ENCODE results near the gene THSD7B. TPM values are rescaled to one million over a fixed set of nuclear protein-coding genes. Genes with fewer than 3 reads are reported as not detected.
"Not testable (repeated sequence)": the region's sequence is repeated elsewhere in the genome, so short reads cannot be mapped to it uniquely, and the experiment has no call there.

Gene THSD7B
- total RNA-seq, 2 donors from 2014 or later: 0.51 to 5.4 TPM

GRCh38 chr2:137677466-137677865, 912.1 kb downstream of the THSD7B start:
- intact Hi-C loops (cut with DNase I): no loop called here
- DNase-seq (ENCODE audit: low spot score): no peak
- no peaks in the 10 kb centered on the region for H3K27me3 ChIP-seq (replicated peaks; ENCODE audit: insufficient read depth)
- WGBS: 38% methylated on average over 1 of the region's 1 CpG
- no peak overlapping the region for H3K4me3 ChIP-seq
- H3K9me3 ChIP-seq: no peaks in the 10 kb centered on the region
- TF ChIP-seq POLR2AphosphoS5 (IDR thresholded peaks at IDR 0.05) (no peak), POLR2A (IDR thresholded peaks at IDR 0.05) (no peak), CTCF (IDR thresholded peaks at IDR 0.05) (no peak)
- H3K4me1 ChIP-seq (replicated peaks): no peaks in the 10 kb centered on the region
- H3K36me3 ChIP-seq: no peaks in the 10 kb centered on the region
- no peak overlapping the region for H3K27ac ChIP-seq

- Histone ChIP-seq H3K36me3 (no peaks in the 10 kb centered on the region), H3K9me3 (no peaks in the 10 kb centered on the region), H3K27me3 (replicated peaks; ENCODE audit: insufficient read depth) (no peaks in the 10 kb centered on the region), H3K27ac (no peak overlapping the region), H3K4me1 (replicated peaks) (no peaks in the 10 kb centered on the region), H3K4me3 (no peak overlapping the region)
- intact Hi-C loops (cut with DNase I): no loop called here
- WGBS: 74% methylated on average over 1 of the region's 1 CpG
- no peak for TF ChIP-seq CTCF (IDR thresholded peaks at IDR 0.05)
- no peak for TF ChIP-seq POLR2A (IDR thresholded peaks at IDR 0.05)
- no peak for TF ChIP-seq POLR2AphosphoS5 (IDR thresholded peaks at IDR 0.05)
- no peak for DNase-seq (ENCODE audit: low spot score)
Measured at GRCh38 chr2:137689549-137689948, 924.2 kb downstream of the THSD7B start.

GRCh38 chr2:137693534-137693933, 928.2 kb downstream of the THSD7B start:
- Histone ChIP-seq H3K27me3 (replicated peaks; ENCODE audit: insufficient read depth) (no peaks in the 10 kb centered on the region), H3K27ac (no peak overlapping the region), H3K36me3 (no peaks in the 10 kb centered on the region), H3K4me1 (replicated peaks) (no peaks in the 10 kb centered on the region), H3K9me3 (no peaks in the 10 kb centered on the region), H3K4me3 (no peak overlapping the region)
- TF ChIP-seq CTCF (IDR thresholded peaks at IDR 0.05): no peak
- no peak for TF ChIP-seq POLR2A (IDR thresholded peaks at IDR 0.05)
- TF ChIP-seq POLR2AphosphoS5 (IDR thresholded peaks at IDR 0.05): no peak
- DNase-seq (ENCODE audit: low spot score): no peak
- 31% methylated on average over 2 of the region's 2 CpGs for WGBS
- intact Hi-C loops (cut with DNase I): no loop called here

- H3K9me3 ChIP-seq: no peaks in the 10 kb centered on the region
- H3K27me3 ChIP-seq (replicated peaks; ENCODE audit: insufficient read depth): no peaks in the 10 kb centered on the region
- 59% methylated on average over 1 of the region's 1 CpG for WGBS
- H3K27ac ChIP-seq: no peak overlapping the region
- no peak overlapping the region for H3K4me3 ChIP-seq
- DNase-seq (ENCODE audit: low spot score): no peak
- intact Hi-C loops (cut with DNase I): no loop called here
- TF ChIP-seq POLR2AphosphoS5 (IDR thresholded peaks at IDR 0.05): no peak
- no peak for TF ChIP-seq POLR2A (IDR thresholded peaks at IDR 0.05)
- no peak for TF ChIP-seq CTCF (IDR thresholded peaks at IDR 0.05)
- H3K36me3 ChIP-seq: no peaks in the 10 kb centered on the region
- no peaks in the 10 kb centered on the region for H3K4me1 ChIP-seq (replicated peaks)
Measured at GRCh38 chr2:137696916-137697315, 931.6 kb downstream of the THSD7B start.

GRCh38 chr2:137700250-137700649, 934.9 kb downstream of the THSD7B start:
- H3K27me3 ChIP-seq (replicated peaks; ENCODE audit: insufficient read depth); intact Hi-C loops (cut with DNase I); H3K27ac ChIP-seq; H3K4me3 ChIP-seq; DNase-seq (ENCODE audit: low spot score); H3K9me3 ChIP-seq; H3K4me1 ChIP-seq (replicated peaks); H3K36me3 ChIP-seq: not testable (repeated sequence)
- WGBS: 36% methylated on average over 1 of the region's 1 CpG

All from prostate gland (tissue), 2 donors.